Endothelial cell of umbilical vein (primary cell): ENCODE data around the gene GLRX5. TPM values are rescaled to one million over a fixed set of nuclear protein-coding genes. Genes with fewer than 3 reads are reported as not detected.

Source experiments
- BruUV-seq: library from RNA; stranded (reverse); fragments of 400-500 nt; replicated peaks from 2 replicates; lab custom pipeline; 2021; lab: Mats Ljungman, UMichigan
- CTCF ChIA-PET: fragments of 300-600, 350-600 bp; sonication (Branson Sonifier 250); formaldehyde crosslinking; loops from one replicate; lab custom pipeline; 2021; ENCODE audit warnings: antibody characterized with exemption, inconsistent platforms; lab: Charles Lee
- POLR2A ChIA-PET: fragments of 300-600, 350-600 bp; sonication (Branson Sonifier 250); formaldehyde crosslinking; loops from one replicate; lab custom pipeline; 2021; ENCODE audit warnings: antibody characterized with exemption, inconsistent platforms; lab: Charles Lee
- DNase-seq: peaks from one replicate; pipeline ENCODE4 v3.0.0-alpha.2; 2011; ENCODE audit warnings: low read depth, low spot score
- FAIRE-seq: peaks from 2 replicates; lab custom pipeline; 2011; peaks lifted over from hg19 to GRCh38; lab: Jason Lieb, UNC
- H2AFZ ChIP-seq: 2 replicates; pipeline ENCODE4 v1.6.0; 2012; ENCODE audit warnings: low read depth, low read length, control low read depth, inconsistent platforms
- H3K27ac ChIP-seq: 2 replicates; pipeline ENCODE4 v1.5.1; 2011; ENCODE audit warnings: low read depth, mild to moderate bottlenecking, control low read depth, low read length, moderate library complexity; ENCODE audit not compliant: insufficient read depth
- H3K27me3 ChIP-seq, 2 experiments: 2 replicates each; pipeline versions ENCODE4 v1.6.0 to v1.6.1; 2011; ENCODE audit warnings: low read length in 2 of 2, mixed read lengths in 1 of 2; ENCODE audit not compliant: control insufficient read depth in 2 of 2, insufficient read depth in 2 of 2
- H3K36me3 ChIP-seq, 2 experiments: 2 replicates in 1 of 2; 3 replicates in 1 of 2; pipeline ENCODE4 v1.5.1; 2011; ENCODE audit warnings: low read length in 2 of 2, mild to moderate bottlenecking in 1 of 2, moderate library complexity in 1 of 2; ENCODE audit not compliant: control insufficient read depth in 2 of 2, insufficient read depth in 2 of 2; ENCODE audit errors: extremely low read depth in 1 of 2
- H3K4me1 ChIP-seq: 3 replicates; pipeline ENCODE4 v1.5.1; 2011; ENCODE audit warnings: mild to moderate bottlenecking, low read length; ENCODE audit not compliant: control insufficient read depth, insufficient read depth; ENCODE audit errors: extremely low read depth
- H3K4me2 ChIP-seq: 2 replicates; pipeline ENCODE4 v1.6.1; 2011; ENCODE audit warnings: low read length, control low read depth, mixed read lengths; ENCODE audit not compliant: insufficient read depth
- H3K4me3 ChIP-seq, 3 experiments: fragments of 200-600 bp in 1 of 3; sonication (generic), shearing (Covaris generic) in 1 of 3; replicated peaks in 1 of 3; 2 replicates each; pipeline ENCODE4 v1.5.1; 2011 to 2016; ENCODE audit warnings: control low read depth in 3 of 3, low read length in 3 of 3, mild to moderate bottlenecking in 2 of 3, inconsistent platforms in 1 of 3, low read depth in 1 of 3, moderate library complexity in 1 of 3; ENCODE audit not compliant: insufficient read depth in 1 of 3
- H3K79me2 ChIP-seq: 2 replicates; pipeline ENCODE4 v1.6.0; 2012; ENCODE audit warnings: low read length, inconsistent platforms; ENCODE audit not compliant: control insufficient read depth, insufficient read depth
- H3K9ac ChIP-seq: replicated peaks from 2 replicates; pipeline ENCODE3; 2011; ENCODE audit warnings: low read length, control low read depth; ENCODE audit not compliant: insufficient read depth; ENCODE audit errors: extremely low read depth
- H3K9me1 ChIP-seq: replicated peaks from 3 replicates; pipeline ENCODE4 v1.6.0; 2011; ENCODE audit warnings: mild to moderate bottlenecking, low read length; ENCODE audit not compliant: control insufficient read depth, insufficient read depth; ENCODE audit errors: extremely low read depth
- H3K9me3 ChIP-seq: replicated peaks from 2 replicates; pipeline ENCODE4 v1.5.1; 2012; ENCODE audit warnings: low read length, inconsistent platforms; ENCODE audit not compliant: control insufficient read depth, insufficient read depth
- H4K20me1 ChIP-seq: replicated peaks from 2 replicates; pipeline ENCODE3; 2011; ENCODE audit warnings: mild to moderate bottlenecking, low read length; ENCODE audit not compliant: control insufficient read depth, insufficient read depth; ENCODE audit errors: extremely low read depth
- CTCF ChIP-seq, 2 donors: IDR thresholded peaks; 1 replicate in 1 of 2; 2 replicates in 1 of 2; pipeline ENCODE4 v1.5.1; 2011; ENCODE audit warnings: low read length in 2 of 2, mild to moderate bottlenecking in 2 of 2, moderate library complexity in 2 of 2, control low read depth in 1 of 2, inconsistent platforms in 1 of 2, low read depth in 1 of 2; ENCODE audit not compliant: insufficient read depth in 1 of 2; ENCODE audit errors: extremely low read depth in 1 of 2
- EZH2 ChIP-seq: IDR thresholded peaks from 2 replicates; pipeline ENCODE4 v1.6.1; 2012; ENCODE audit warnings: borderline replicate concordance, low read depth, mild to moderate bottlenecking, moderate library complexity, low read length, inconsistent platforms; ENCODE audit not compliant: severe bottlenecking
- FOS ChIP-seq: IDR thresholded peaks from 2 replicates; pipeline ENCODE4 v1.6.1; 2011; ENCODE audit warnings: mild to moderate bottlenecking, low read length, moderate library complexity, borderline replicate concordance; ENCODE audit not compliant: insufficient read depth
- GATA2 ChIP-seq: IDR thresholded peaks from 2 replicates; pipeline ENCODE4 v1.7.0; 2011; ENCODE audit warnings: low read depth, mild to moderate bottlenecking, moderate library complexity, mixed read lengths, low read length; ENCODE audit not compliant: insufficient read length, insufficient read depth
- JUN ChIP-seq: IDR thresholded peaks from 2 replicates; pipeline ENCODE4 v1.6.1; 2011; ENCODE audit warnings: borderline replicate concordance, low read depth; ENCODE audit not compliant: insufficient read length, insufficient read depth
- MYC ChIP-seq: IDR thresholded peaks from one replicate; pipeline ENCODE4 v1.6.1; 2011; ENCODE audit warnings: mild to moderate bottlenecking, low read depth, low read length
- POLR2A ChIP-seq: IDR thresholded peaks from 2 replicates; pipeline ENCODE4 v1.6.1; 2012; ENCODE audit warnings: low read depth, mild to moderate bottlenecking, control low read depth, low read length
- POLR2AphosphoS5 ChIP-seq: IDR thresholded peaks from 2 replicates; pipeline ENCODE4 v1.6.1; 2012; ENCODE audit warnings: low read depth, mild to moderate bottlenecking, control low read depth, low read length, moderate library complexity; ENCODE audit not compliant: insufficient read depth
- dilution Hi-C: fragments of 300-500 bp; cut with MboI; formaldehyde crosslinking; loops from one replicate; pipeline ENCODE4 v1.15.0; 2019; ENCODE audit warnings: low sequenced_read_pairs; ENCODE audit not compliant: extremely low pct_ligation_motif_present
- intact Hi-C: fragments of 100-400 bp; cut with micrococcal nuclease; formaldehyde crosslinking; loops from one replicate; pipeline ENCODE4 v1.10.0; 2022
- polyA plus RNA-seq, 4 experiments: library from polyadenylated mRNA; depleted of rRNA in 3 of 4; stranded (reverse) in 3 of 4; unstranded in 1 of 4; fragments of >200 nt; gene quantifications; 2 replicates each; pipeline versions ENCODE4 v1.2.1 to v1.2.3, GENCODE V29; 2011 to 2012; ENCODE audit warnings: missing spikeins in 1 of 4
- total RNA-seq: library from RNA; stranded (reverse); gene quantifications from 2 replicates; pipeline ENCODE4 v1.2.3, GENCODE V29; 2021
- TF ChIP-seq, protein P1 (sequence below): IDR thresholded peaks from 2 replicates; pipeline ENCODE4 v1.6.1; 2011; ENCODE audit not compliant: insufficient read depth, insufficient read length

GLRX5 gene
- total and polyA plus RNA-seq, 2 donors (not counting 3 experiments of a cell fraction or from before 2014, with no cell fraction given), result 42.6 to 52.0 TPM

DNA sequence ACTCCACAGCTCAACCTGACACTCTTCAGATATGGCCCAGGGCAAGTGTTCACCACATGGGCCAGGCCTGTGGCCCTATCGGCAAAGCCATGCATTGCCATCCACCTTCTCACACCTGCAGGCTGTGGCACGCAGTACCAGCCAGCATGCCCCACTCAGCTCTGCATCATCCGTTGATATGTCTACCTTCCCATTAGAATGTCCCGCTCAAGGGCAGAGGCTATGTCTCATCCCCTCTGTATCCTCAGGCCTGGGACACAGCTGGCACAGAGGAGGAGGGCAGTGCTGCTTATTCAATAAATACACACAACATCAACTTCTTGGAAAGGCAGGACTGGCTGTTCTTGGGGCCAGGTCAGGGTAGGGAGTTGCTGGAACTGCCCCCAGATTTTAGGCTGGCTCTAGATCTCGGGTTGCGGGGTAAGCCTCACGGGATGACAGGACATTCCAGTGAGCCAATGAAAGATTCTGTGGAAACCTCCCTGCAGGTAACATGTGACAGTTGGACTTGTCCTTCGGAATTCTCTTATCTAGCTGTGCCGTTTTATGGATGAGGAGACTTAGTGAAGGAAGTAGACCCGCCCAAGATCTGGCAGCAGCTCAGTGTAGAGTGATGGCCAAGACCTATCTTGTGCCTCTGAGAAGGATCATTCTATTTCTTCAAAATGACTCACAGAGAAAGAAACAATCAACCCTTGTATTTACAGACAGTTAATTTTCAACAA, 44.0 kb upstream of the GLRX5 start:
- Histone ChIP-seq H4K20me1 (no peaks in the 10 kb centered on the region), H3K27ac (no peak overlapping the region), H3K79me2 (no peaks in the 10 kb centered on the region), H3K4me3 (no peak overlapping the region), H3K9me1 (no peaks in the 10 kb centered on the region), H3K4me1 (peaks cover 10% of the 10 kb centered on the region), H3K4me2 (no peak overlapping the region), H3K9ac (no peak overlapping the region), H3K9me3 (no peaks in the 10 kb centered on the region), H2AFZ (no peak overlapping the region), H3K27me3 (no peaks in the 10 kb centered on the region), H3K36me3 (no peaks in the 10 kb centered on the region)
- FAIRE-seq, result no peak
- TF ChIP-seq POLR2A, result no peak
- TF ChIP-seq GATA2, result no peak
- TF ChIP-seq FOS, result no peak
- TF ChIP-seq, protein P1, sequence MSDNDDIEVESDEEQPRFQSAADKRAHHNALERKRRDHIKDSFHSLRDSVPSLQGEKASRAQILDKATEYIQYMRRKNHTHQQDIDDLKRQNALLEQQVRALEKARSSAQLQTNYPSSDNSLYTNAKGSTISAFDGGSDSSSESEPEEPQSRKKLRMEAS, result no peak
- no peak for TF ChIP-seq MYC
- no peak for TF ChIP-seq JUN
- no peak for TF ChIP-seq CTCF (IDR thresholded peaks at IDR 0.05; ENCODE audit: extremely low read depth in 1 of 2, insufficient read depth in 1 of 2, low read depth in 1 of 2, low read length in 2 of 2)
- no peak for TF ChIP-seq POLR2AphosphoS5
- TF ChIP-seq EZH2, result no peak
- no peak for DNase-seq
- intact Hi-C loops (no loop called here), dilution Hi-C loops (no loop called here)
- ChIA-PET POLR2A (no interaction called here), CTCF (interaction anchor here (0.8 to 1.3 kb wide), 3 partner anchors 10 to 38 kb away, joined by 3 to 4 read pairs (median 3); no protein-coding TSS in a partner anchor)
- BruUV-seq, result no TSS peak
